C4-2B (cell line): ENCODE measurements around the gene AKIRIN1.

ENCODE experiments used
- CTCF ChIP-seq: fragments of 450-650 bp; conservative IDR thresholded peaks from 2 replicates; pipeline ENCODE4 v1.5.1; 2017; ENCODE audit warnings: mild to moderate bottlenecking
- ZFX ChIP-seq: fragments of 450-650 bp; IDR thresholded peaks from 2 replicates; pipeline ENCODE4 v1.6.1; 2017

- TF ChIP-seq CTCF = no peak
- no peak for TF ChIP-seq ZFX
Measured at GRCh38 chr1:39003281-39003680, 12.2 kb downstream of the AKIRIN1 start.
